CD4-positive, alpha-beta T cell (primary cell): ENCODE results near the gene WDR35. TPM values are rescaled to one million over a fixed set of nuclear protein-coding genes. Genes with fewer than 3 reads are reported as not detected.

Experiments used
- ATAC-seq: fragments of 200-7000 bp; cut with Tn5 transposase; one replicate; pipeline ENCODE4 v1.10.0; 2022; ENCODE audit warnings: mild to moderate bottlenecking; ENCODE audit not compliant: poor library complexity
- CTCF ChIA-PET: fragments of 350-600 bp; sonication (Branson Sonifier 250); formaldehyde crosslinking; loops from one replicate; lab custom pipeline; 2021; ENCODE audit warnings: antibody characterized with exemption, inconsistent platforms; lab: Charles Lee
- POLR2A ChIA-PET: fragments of 350-600 bp; sonication (Branson Sonifier 250); formaldehyde crosslinking; loops from one replicate; lab custom pipeline; 2021; ENCODE audit warnings: antibody characterized with exemption, inconsistent platforms; lab: Charles Lee
- DNase-seq, 14 experiments: peaks; one replicate each; pipeline ENCODE4 v3.0.0-alpha.2; 2013 to 2020; ENCODE audit warnings: mixed read lengths in 2 of 14
- H3K27ac ChIP-seq, 2 donors: one replicate each; pipeline versions ENCODE4 v1.5.1 to v1.7.0; 2013; ENCODE audit warnings: low read length in 2 of 2, low read depth in 1 of 2, mild to moderate bottlenecking in 1 of 2
- H3K27me3 ChIP-seq, 2 experiments: 1 replicate in 1 of 2; 2 replicates in 1 of 2; pipeline versions ENCODE4 v1.6.1 to v1.7.0; 2013; ENCODE audit warnings: low read length in 2 of 2, control low read depth in 1 of 2, mild to moderate bottlenecking in 1 of 2, moderate library complexity in 1 of 2; ENCODE audit not compliant: insufficient read depth in 2 of 2, control insufficient read depth in 1 of 2
- H3K36me3 ChIP-seq: one replicate; pipeline ENCODE4 v1.6.1; 2013; ENCODE audit warnings: low read length, control low read depth; ENCODE audit not compliant: insufficient read depth
- H3K4me1 ChIP-seq: one replicate; pipeline ENCODE4 v1.6.1; 2013; ENCODE audit warnings: low read length, control low read depth; ENCODE audit not compliant: insufficient read depth
- H3K4me3 ChIP-seq: one replicate; pipeline ENCODE4 v1.5.1; 2013; ENCODE audit warnings: mild to moderate bottlenecking, low read length, moderate library complexity
- H3K9me3 ChIP-seq, 2 experiments: 1 replicate in 1 of 2; 2 replicates in 1 of 2; pipeline versions ENCODE4 v1.6.1 to v1.7.0; 2013; ENCODE audit warnings: low read length in 2 of 2, mild to moderate bottlenecking in 2 of 2, control low read depth in 1 of 2, moderate library complexity in 1 of 2; ENCODE audit not compliant: control insufficient read depth in 1 of 2, insufficient read depth in 1 of 2
- H3K27ac Mint-ChIP-seq: one replicate; pipeline ENCODE4 v1.8.0; 2020; ENCODE audit warnings: mixed read lengths
- H3K27me3 Mint-ChIP-seq: one replicate; pipeline ENCODE4 v1.8.0; 2021; ENCODE audit warnings: mixed read lengths
- H3K36me3 Mint-ChIP-seq: one replicate; pipeline ENCODE4 v1.8.0; 2021; ENCODE audit warnings: low read depth, mixed read lengths
- H3K4me1 Mint-ChIP-seq: one replicate; pipeline ENCODE4 v1.8.0; 2021; ENCODE audit warnings: low read depth, mixed read lengths
- H3K4me3 Mint-ChIP-seq: one replicate; pipeline ENCODE4 v1.8.0; 2020; ENCODE audit warnings: mild to moderate bottlenecking, mixed read lengths
- H3K9me3 Mint-ChIP-seq: one replicate; pipeline ENCODE4 v1.8.0; 2020; ENCODE audit warnings: mixed read lengths
- CTCF ChIP-seq: fragments of 200-600 bp; IDR thresholded peaks from one replicate; pipeline ENCODE4 v1.8.0; 2022; ENCODE audit warnings: antibody characterized with exemption, mild to moderate bottlenecking
- intact Hi-C, 2 experiments: fragments of 100-400 bp; cut with DNase I in 1 of 2; cut with micrococcal nuclease in 1 of 2; formaldehyde crosslinking; loops; one replicate each; pipeline versions ENCODE4 v1.15.1 to v1.9.0; 2023 to 2025; cut with DNase I, micrococcal nuclease
- total RNA-seq, 174 experiments: library from RNA in 2 of 174; stranded (reverse) in 2 of 174; gene quantifications; one replicate each; pipeline ENCODE4 v1.2.3 and lab custom pipeline; 2021 to 2026

WDR35 gene
- total RNA-seq, 2 experiments from 2014 or later, result 2.8 to 3.2 TPM

- H3K4me1 ChIP-seq, result no peaks in the 10 kb centered on the region
- no peaks in the 10 kb centered on the region for H3K9me3 ChIP-seq
- no peak for ATAC-seq
- Mint-ChIP-seq H3K4me1 (no peaks in the 10 kb centered on the region), H3K36me3 (peaks cover 57% of the 10 kb centered on the region), H3K4me3 (no peak overlapping the region), H3K9me3 (no peaks in the 10 kb centered on the region), H3K27ac (no peak overlapping the region), H3K27me3 (no peaks in the 10 kb centered on the region)
- no peak overlapping the region for H3K4me3 ChIP-seq
- no peak overlapping the region for H3K27ac ChIP-seq
- H3K36me3 ChIP-seq, result peaks cover 5% of the 10 kb centered on the region
- no peak for TF ChIP-seq CTCF
- DNase-seq, result no peak
- POLR2A ChIA-PET, result no interaction called here
- CTCF ChIA-PET, result no interaction called here
- H3K27me3 ChIP-seq, result no peaks in the 10 kb centered on the region
- intact Hi-C loops, result no loop called here
Measured at GRCh38 chr2:19936203-19936602, 53.7 kb downstream of the WDR35 start.

- no peaks in the 10 kb centered on the region for H3K27me3 Mint-ChIP-seq
- no peak overlapping the region for H3K27ac ChIP-seq
- ATAC-seq, result no peak
- H3K4me3 Mint-ChIP-seq, result no peak overlapping the region
- TF ChIP-seq CTCF, result no peak
- H3K9me3 Mint-ChIP-seq, result no peaks in the 10 kb centered on the region
- H3K36me3 Mint-ChIP-seq, result peaks cover 78% of the 10 kb centered on the region
- DNase-seq, result no peak
- no peak overlapping the region for H3K27ac Mint-ChIP-seq
- H3K36me3 ChIP-seq, result peaks cover 21% of the 10 kb centered on the region
- H3K4me1 ChIP-seq, result no peaks in the 10 kb centered on the region
- H3K4me1 Mint-ChIP-seq, result no peaks in the 10 kb centered on the region
- H3K4me3 ChIP-seq, result no peak overlapping the region
- intact Hi-C loops, result no loop called here
- H3K9me3 ChIP-seq, result peaks cover 6 to 10% of the 10 kb centered on the region in 2 experiments
- no peaks in the 10 kb centered on the region for H3K27me3 ChIP-seq
- ChIA-PET POLR2A (no interaction called here), CTCF (no interaction called here)
Measured at GRCh38 chr2:19933351-19933981, 56.4 kb downstream of the WDR35 start.

GRCh38 chr2:19932928-19933327 lies 57.0 kb downstream of the WDR35 start:
- Histone ChIP-seq H3K4me3 (no peak overlapping the region), H3K27me3 (no peaks in the 10 kb centered on the region), H3K4me1 (no peaks in the 10 kb centered on the region), H3K9me3 (peaks cover 6 to 15% of the 10 kb centered on the region in 2 experiments), H3K27ac (no peak overlapping the region), H3K36me3 (peaks cover 21% of the 10 kb centered on the region)
- Mint-ChIP-seq H3K4me1 (no peaks in the 10 kb centered on the region), H3K27ac (no peak overlapping the region), H3K4me3 (no peak overlapping the region), H3K9me3 (no peaks in the 10 kb centered on the region), H3K27me3 (no peaks in the 10 kb centered on the region), H3K36me3 (peaks cover 78% of the 10 kb centered on the region)
- CTCF ChIA-PET, result no interaction called here
- intact Hi-C loops, result no loop called here
- POLR2A ChIA-PET, result no interaction called here
- ATAC-seq, result no peak
- DNase-seq, result no peak
- no peak for TF ChIP-seq CTCF
